ENCODE data around the gene ARHGEF2. TPM values are rescaled to one million over a fixed set of nuclear protein-coding genes. Genes with fewer than 3 reads are reported as not detected.

ARHGEF2 gene
- polyA plus RNA-seq, 1 of the 3 experiments (the other 2 are of a cell fraction) = 50.8 TPM

GRCh38 chr1:156003923-156004188, 25.5 kb upstream of the ARHGEF2 start (continued):
- TF ChIP-seq USF1 (IDR thresholded peaks at IDR 0.05; ENCODE audit: borderline replicate concordance, low read depth) (no peak), CHD2 (IDR thresholded peaks at IDR 0.05; ENCODE audit: low read length, partially characterized antibody) (no peak), EZH2phosphoT487 (IDR thresholded peaks at IDR 0.05; ENCODE audit: borderline replicate concordance, low read depth) (no peak), RXRA (IDR thresholded peaks at IDR 0.05; ENCODE audit: borderline replicate concordance, low read depth) (no peak), MXI1 (IDR thresholded peaks at IDR 0.05; ENCODE audit: low read depth, low read length) (no peak), RCOR1 (IDR thresholded peaks at IDR 0.05; ENCODE audit: low read length) (no peak), REST (IDR thresholded peaks at IDR 0.05; ENCODE audit: low read depth, low read length) (no peak), MEF2A (IDR thresholded peaks at IDR 0.05; ENCODE audit: borderline replicate concordance, low read depth) (no peak), NRF1 (IDR thresholded peaks at IDR 0.05; ENCODE audit: low read depth, low read length) (no peak), IRF3 (IDR thresholded peaks at IDR 0.05; ENCODE audit: low read depth, low read length) (no peak)

- Histone ChIP-seq H2AFZ (ENCODE audit: low read depth) (no peak overlapping the region), H3K9me3 (no peaks in the 10 kb centered on the region), H3K4me3 (ENCODE audit: low read depth in 2 of 2, low read length in 1 of 2) (no peak overlapping the region), H3K9ac (no peak overlapping the region), H3K4me2 (no peak overlapping the region), H3F3A (replicated peaks; ENCODE audit: insufficient read depth) (peaks cover 14% of the 10 kb centered on the region), H3K27ac (ENCODE audit: low read depth in 2 of 2, low read length in 1 of 2) (no peak overlapping the region), H3K36me3 (replicated peaks in 1 of 2; ENCODE audit: control insufficient read depth in 1 of 2, insufficient read depth in 2 of 2, low read length in 1 of 2) (no peaks in the 10 kb centered on the region), H3K9me2 (no peaks in the 10 kb centered on the region), H4K20me1 (ENCODE audit: insufficient read depth) (no peaks in the 10 kb centered on the region), H3K79me2 (ENCODE audit: insufficient read depth) (no peaks in the 10 kb centered on the region), H3K27me3 (ENCODE audit: insufficient read depth) (no peaks in the 10 kb centered on the region), H3K4me1 (ENCODE audit: control insufficient read depth in 1 of 2, insufficient read depth in 2 of 2, low read depth in 1 of 2, low read length in 1 of 2) (peaks cover 0 to 8% of the 10 kb centered on the region in 2 experiments; a peak in 1 of 4 replicates)
- DNase-seq = no peak
- ChIA-PET POLR2A (no interaction called here), CTCF (interaction anchor here (0.6 to 5.3 kb wide), 4 partner anchors 13 to 154 kb away, joined by 3 to 61 read pairs (median 7); no protein-coding TSS in a partner anchor)
- TF ChIP-seq YY1 (IDR thresholded peaks at IDR 0.05; ENCODE audit: low read depth) = no peak
- whole genome bisulfite sequencing (ENCODE audit: low lambda C conversion rate) = 76% methylated on average over 3 of the region's 3 CpGs
These were observed 24.0 kb upstream of the ARHGEF2 start for GRCh38 chr1:156002188-156002911.

All from SK-N-SH (cell line).